ENCODE measurements around the gene REXO1.

DNA sequence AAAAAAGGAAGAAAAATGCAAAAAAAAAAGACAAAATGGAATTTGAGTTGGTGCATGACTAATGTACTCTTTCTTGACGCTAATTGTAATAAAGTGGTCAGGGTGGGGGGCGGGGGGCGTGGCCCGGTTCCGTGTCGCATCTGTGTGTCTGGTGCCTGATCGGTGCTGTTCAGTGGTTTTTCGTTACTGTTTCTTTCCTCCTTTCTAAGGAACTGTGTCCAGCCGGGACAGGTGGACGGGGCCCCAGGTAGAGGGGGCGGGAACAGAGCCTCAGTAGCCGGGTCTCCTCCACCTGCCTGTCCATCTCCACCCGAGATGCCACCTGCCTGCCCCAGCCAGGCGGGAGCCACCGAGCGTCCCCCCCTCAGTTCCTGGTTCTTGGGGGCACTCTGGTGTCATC, 68.7 kb downstream of the REXO1 start:
- TF ChIP-seq, protein P1, sequence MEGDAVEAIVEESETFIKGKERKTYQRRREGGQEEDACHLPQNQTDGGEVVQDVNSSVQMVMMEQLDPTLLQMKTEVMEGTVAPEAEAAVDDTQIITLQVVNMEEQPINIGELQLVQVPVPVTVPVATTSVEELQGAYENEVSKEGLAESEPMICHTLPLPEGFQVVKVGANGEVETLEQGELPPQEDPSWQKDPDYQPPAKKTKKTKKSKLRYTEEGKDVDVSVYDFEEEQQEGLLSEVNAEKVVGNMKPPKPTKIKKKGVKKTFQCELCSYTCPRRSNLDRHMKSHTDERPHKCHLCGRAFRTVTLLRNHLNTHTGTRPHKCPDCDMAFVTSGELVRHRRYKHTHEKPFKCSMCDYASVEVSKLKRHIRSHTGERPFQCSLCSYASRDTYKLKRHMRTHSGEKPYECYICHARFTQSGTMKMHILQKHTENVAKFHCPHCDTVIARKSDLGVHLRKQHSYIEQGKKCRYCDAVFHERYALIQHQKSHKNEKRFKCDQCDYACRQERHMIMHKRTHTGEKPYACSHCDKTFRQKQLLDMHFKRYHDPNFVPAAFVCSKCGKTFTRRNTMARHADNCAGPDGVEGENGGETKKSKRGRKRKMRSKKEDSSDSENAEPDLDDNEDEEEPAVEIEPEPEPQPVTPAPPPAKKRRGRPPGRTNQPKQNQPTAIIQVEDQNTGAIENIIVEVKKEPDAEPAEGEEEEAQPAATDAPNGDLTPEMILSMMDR (conservative IDR thresholded peaks at IDR 0.05 in 1 of 2, IDR thresholded peaks at IDR 0.05 in 1 of 2; ENCODE audit: low read depth in 1 of 2, low read length in 2 of 2) = no peak
- TF ChIP-seq EZH2 (IDR thresholded peaks at IDR 0.05; ENCODE audit: low read length, missing control alignments) = no peak
